GM18873 (cell line): ENCODE results near the gene RTN4.

Experiments used
- ATAC-seq: cut with Tn5 transposase; IDR thresholded peaks from one replicate; pipeline ENCODE4 v1.9.1; 2021; ENCODE audit warnings: mild to moderate bottlenecking, moderate library complexity, moderate number of reproducible peaks; ENCODE audit not compliant: unreplicated experiment, low FRiP score

The RTN4 gene

DNA sequence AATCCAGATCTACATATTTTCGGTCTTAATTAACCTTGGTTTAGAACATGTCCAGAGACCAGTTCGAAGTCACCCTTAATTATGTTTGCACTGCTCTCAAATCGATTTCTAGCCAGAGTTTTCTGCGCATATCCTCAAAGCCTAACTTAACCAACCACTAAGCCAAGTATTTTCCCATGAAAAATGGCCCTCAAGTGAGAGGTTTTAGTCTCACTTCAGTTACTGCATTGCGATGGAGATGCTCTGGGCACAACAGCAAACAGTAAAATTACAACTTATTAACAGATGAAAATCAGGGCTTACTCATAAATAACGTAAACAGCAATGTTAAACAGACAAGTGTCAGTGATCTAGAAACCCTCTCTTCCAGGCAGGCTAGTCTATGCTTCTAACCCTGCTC is 4.5 kb downstream of the RTN4 start:
- no peak for ATAC-seq

DNA sequence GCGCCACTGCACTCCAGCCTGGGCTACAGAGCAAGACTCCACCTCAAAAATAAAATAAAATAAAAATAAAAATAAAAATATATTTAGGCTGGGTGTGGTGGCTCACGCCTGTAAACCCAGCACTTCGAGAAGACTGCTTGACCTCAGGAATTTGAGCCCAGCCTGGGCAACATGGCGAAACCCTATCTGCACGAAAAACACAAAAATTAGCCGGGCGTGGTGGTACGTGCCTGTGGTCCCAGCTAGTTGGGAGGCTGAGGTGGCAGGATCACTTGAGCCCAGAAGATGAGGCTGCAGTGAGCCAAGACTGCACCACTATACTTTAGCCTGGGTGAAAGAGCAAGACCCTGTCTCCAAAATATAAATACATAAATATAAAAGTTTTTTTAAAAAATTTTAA is 6.4 kb downstream of the RTN4 start:
- no peak for ATAC-seq

DNA sequence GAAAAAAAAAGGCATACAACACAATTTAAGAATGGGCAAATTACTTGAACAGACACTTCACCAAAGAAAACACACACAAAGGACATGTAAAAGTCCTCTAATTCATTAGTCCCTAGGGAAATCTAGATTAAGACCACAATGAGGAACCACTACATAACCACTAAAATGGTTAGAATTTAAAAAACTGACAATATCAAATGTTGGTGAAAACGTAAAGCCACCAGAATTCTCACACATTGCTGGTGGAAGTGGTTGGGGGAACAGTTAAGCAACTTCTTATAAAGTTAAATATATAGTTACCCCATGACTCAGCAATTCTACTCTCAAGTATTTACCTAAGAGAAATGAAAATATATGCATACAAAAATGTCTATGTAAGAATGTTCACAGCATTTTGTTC is 11.8 kb downstream of the RTN4 start:
- no peak for ATAC-seq

DNA sequence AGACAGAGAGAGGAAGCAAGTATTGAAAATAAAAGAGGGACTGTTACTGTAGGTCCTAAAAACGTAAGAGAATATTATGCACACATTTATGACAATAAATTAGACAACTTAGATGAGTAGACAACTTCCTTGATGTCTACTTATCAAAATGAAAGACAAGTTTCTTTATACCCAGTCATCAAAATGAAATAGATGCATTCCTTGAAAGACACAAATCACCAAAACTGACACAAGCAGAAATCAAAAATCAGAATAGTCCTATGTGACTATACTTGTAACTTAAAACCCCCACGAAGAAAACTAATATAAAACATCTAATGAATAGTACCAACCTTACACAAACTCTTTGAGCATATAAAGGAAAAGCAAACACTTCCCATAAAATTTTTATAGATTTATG is 14.5 kb downstream of the RTN4 start:
- no peak for ATAC-seq

DNA sequence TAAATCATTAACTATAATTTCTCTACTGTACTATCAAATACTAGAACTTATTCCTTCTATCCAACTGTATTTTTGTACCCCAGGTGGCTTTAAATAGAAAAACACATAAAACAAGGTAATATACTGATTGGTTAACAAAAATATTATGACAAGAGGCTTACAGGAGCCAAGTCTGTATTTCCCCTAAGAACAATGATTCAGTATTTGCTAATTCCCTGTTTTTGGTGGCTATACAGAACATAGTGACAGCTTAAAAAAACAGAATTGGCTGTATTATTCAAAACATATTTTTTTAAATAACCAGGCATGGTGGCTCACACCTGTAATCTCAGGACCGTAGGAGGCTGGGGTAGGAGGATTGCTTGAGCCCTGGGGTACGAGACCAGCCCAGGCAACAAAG is 16.3 kb downstream of the RTN4 start:
- ATAC-seq, result no peak

DNA sequence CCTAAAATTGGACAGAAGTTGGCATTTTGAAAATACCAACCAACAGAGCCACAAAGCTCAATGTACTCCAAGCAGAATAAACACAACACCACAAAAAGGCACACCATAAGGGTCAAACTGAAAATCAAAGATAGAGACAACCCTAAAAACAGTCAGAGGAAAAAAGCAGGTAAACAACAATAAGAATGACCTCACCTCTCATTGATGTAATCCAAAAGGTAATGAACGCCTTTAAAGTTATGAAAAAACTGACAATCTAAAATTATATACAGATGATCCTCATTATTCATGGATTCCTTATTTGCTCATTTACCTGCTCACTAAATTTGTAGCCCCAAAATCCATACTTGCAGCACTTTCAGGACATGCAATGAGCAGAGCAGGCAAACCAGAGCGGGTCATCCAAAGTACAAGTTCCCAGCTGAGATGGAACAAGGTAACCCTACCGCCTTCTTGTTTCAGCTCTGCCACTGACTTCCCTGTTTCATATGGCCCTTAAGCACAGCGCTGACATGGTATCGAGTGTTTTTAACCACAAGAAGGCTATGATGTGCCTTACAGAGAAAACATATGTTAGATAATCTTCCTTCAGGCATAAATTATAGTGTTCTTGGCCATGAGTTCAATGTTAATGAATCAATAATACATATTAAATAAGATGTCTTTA is 17.0 kb downstream of the RTN4 start:
- ATAC-seq, result peak; percentile 84

DNA sequence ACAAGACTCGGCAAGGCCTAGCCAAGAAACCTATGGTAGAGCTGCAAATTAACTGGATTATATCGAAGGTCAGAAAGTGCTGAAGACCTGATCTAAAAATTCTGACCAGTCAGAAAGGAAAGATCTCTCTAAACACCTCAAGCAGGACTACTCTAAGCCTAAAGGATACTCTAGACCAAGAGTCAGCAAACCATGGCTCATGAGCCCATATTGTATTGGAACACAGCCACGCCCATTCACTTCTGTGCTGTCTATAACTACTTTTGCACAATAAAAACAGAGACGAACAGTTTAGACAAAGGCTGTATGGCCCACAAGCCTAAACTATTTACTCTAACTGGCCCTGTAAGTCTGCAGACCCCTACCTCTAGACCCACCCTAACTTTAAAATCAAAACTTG is 18.7 kb downstream of the RTN4 start:
- no peak for ATAC-seq

DNA sequence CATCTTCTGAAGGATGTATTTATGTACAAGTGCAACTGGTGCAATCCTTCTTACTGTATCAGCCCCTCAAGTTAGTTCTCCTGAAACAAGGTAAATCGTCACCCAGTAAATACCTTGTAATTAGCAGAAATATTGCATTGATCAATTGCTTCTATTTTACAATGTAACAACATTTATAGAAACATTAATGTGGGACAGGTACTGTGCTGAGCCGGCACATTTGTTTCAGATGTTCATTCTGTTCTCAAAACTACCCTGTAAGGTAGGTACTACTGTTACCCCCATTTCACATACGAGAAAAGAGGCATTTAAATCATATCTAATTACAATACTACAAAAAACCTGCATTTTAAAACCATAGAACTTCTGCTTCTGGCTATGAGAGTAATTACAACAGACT is 19.5 kb downstream of the RTN4 start:
- no peak for ATAC-seq

DNA sequence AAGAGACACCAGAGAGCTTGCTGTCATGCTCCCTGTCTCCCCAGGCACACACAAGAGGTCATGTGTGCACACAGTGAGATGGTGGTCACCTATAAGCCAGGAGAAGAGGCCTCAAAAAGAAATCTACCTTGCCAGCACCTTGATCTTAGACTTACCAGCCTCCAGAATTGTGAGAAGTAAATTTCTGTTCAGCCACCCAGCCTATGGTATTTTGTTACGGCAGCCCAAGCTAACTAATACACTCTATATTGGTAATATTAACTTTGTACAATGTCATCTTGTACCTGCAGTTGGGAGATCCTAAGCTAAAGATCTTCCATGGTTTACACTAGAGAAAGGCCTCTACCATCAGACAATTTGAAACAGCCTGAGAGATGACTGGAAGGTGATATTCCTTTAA is 21.2 kb downstream of the RTN4 start:
- no peak for ATAC-seq

DNA sequence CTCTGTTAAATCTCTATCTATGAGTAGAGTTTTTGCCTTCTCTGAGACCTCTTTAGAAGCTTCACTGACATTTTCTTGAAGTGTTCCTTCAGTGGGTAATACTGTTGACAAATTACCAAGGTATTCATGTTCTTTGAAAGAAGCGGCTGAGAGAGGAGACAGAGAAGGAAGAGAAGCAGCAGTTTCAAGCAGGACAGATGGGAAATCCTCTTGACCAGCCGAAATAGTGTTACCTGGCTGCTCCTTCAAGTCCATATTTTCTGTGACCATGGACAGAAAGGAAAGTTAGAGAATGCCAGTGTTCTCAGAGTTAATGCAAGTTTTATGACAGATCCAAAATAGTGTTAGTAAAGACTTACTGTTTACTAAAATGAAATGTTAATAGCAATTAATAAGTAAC is 23.0 kb downstream of the RTN4 start:
- ATAC-seq, result no peak

DNA sequence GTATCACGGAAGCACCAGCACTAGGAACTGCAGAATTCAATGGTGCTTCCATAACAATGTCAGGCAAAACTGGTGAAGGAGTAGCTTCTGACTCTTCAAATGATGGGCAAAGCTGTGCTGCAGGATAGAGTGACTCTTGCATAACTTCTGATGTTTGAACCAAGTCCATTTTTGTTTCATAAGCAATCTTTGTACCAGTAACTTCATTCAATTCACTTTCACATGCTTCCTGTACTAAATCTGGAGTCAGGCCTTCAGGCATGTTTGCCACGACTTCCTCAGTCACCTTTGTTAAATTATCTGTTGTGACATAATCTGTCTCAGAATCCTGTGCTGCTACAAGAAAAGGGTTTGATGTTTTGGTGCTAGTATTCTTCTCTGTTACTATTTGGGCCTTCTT is 24.0 kb downstream of the RTN4 start:
- ATAC-seq, result no peak

DNA sequence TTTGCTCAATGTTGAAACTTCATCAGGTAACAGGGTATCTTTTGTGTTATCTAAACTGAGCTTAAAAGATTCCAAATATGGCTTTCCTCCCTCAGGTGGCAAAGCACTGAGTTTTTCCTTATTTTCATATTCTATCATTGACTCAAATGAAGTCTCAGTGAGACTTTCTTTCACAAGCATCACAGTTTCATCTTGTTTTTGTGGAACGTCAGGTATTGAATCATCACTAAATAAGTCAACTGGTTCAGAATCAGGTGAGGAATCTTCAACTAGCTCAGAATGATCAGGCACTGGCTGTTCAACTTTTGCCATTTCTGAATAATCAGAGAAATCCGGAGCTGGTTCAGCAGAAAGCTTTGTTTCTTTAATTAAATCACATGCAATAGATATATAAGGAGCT is 24.6 kb downstream of the RTN4 start:
- ATAC-seq, result no peak

DNA sequence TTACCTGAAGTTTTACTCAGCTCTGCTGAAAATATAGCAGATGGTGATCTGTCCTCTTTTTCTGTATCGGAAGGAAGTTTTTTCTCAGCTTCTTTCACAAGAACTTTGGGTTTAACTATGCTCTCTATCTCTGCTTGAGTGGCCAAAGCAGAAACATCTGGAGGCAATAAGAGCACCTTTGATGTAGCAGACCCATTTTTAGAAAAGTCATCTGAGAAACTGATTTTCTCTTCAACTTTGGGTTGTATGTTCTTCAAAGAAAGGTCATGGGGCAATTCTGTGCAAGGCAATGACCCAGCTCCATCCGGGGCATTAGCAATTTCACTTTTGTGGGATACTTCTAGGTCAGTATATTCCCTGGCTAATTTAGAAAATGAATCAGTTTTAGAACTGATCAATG is 25.2 kb downstream of the RTN4 start:
- ATAC-seq, result no peak

DNA sequence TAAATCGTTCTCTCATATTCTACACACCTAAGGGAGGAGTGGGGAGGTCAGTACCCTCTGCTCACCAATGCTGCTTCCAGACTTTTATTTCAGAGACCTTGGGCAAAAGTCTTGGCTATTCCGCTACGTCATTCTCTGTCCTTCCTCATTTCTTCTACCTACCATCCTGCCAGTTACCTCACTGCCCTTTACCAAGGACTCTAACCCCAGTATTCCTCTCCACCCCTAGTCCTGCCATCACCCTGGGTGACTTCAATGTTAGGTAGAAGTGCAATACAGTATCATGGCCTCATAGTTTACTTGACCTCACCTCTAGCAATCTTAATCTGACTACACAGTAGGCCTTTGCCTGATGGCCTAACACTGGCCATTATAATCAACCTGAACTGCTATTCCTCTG is 27.8 kb downstream of the RTN4 start:
- ATAC-seq, result no peak

DNA sequence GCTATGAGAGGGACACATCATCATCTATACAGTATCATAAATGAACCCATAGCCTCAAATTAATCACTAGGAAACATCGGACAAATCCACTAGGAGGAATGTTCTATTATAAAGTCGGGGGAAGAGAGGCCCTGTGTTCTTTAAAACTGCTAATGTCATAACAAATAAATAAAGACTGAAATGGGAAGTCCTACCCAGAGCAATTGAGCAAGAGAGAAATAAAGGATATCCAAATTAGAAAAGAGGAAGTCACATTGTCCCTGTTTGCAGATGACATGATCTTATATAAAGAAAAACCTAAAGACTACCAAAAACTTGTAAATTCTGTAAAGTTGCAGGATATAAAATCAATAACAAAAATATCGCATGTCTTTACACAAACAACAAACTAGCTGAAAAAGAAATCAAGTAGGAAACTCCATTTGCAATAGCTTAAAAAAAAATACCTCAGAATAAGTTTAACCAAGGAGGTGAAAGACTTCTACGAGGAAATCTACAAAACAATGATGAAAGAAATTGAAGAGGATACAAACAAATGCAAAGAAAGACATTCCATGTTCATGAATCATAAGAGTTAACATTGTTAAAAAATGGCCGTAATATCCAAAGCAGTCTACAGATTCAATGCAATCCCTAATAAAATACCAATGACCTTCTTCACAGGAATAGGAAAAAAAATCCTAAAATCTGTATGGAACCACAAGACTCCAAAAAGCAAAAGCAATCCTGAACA is 30.6 kb downstream of the RTN4 start:
- no peak for ATAC-seq

DNA sequence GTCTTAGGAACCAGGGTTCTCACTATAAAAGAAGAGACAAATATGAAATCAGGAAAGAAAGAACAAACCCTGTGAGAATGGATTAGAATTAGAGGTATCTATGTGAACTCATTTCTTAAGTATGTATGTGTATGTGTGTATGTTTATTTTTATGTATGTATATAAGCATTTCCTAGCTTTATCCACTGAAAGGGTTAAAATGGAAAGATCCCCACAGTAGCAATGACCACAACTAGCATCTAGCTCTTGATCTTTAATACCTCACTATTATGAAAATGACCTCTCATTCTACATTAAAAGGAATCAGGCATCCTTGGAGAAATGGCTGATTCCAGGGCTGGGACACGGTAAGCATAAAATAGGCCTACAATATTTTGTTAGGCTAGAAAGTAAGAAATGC is 31.6 kb downstream of the RTN4 start:
- ATAC-seq, result no peak

DNA sequence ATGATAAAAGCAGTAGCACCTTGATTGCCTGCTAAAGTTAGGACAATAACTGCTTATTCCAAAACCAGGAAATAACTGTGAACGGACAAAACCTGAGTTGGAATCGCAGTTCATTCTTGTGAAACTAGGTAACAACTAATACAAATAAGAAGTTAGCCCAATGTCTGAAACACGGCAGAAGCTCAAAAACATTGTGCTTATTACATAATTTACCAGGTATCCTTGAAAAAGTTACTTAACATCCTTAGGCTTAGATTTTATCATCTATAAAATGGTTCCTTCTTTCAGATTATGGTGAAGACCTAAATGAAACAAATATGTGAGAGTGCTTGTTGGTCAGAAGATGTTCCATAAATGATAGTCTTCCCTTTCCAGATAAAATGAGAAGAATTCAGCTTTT is 32.4 kb downstream of the RTN4 start:
- ATAC-seq, result no peak

DNA sequence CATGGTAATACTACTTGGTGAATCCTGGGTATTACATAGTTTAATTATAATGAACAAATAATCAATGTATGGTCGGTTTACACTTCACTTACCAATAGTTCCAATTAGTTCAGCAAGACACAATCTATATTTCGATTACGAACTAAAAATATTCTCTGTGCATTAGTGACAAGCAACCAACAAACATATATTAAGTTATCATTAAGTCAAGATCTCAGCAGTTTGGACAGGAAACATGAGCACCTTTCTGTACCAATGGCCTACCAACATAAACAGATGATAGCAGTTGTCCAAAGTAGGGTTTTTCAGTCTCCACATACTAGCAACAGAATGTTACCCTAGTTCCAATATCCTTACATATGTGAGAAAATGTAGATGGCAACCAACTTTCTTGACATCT is 32.8 kb downstream of the RTN4 start:
- ATAC-seq, result no peak

DNA sequence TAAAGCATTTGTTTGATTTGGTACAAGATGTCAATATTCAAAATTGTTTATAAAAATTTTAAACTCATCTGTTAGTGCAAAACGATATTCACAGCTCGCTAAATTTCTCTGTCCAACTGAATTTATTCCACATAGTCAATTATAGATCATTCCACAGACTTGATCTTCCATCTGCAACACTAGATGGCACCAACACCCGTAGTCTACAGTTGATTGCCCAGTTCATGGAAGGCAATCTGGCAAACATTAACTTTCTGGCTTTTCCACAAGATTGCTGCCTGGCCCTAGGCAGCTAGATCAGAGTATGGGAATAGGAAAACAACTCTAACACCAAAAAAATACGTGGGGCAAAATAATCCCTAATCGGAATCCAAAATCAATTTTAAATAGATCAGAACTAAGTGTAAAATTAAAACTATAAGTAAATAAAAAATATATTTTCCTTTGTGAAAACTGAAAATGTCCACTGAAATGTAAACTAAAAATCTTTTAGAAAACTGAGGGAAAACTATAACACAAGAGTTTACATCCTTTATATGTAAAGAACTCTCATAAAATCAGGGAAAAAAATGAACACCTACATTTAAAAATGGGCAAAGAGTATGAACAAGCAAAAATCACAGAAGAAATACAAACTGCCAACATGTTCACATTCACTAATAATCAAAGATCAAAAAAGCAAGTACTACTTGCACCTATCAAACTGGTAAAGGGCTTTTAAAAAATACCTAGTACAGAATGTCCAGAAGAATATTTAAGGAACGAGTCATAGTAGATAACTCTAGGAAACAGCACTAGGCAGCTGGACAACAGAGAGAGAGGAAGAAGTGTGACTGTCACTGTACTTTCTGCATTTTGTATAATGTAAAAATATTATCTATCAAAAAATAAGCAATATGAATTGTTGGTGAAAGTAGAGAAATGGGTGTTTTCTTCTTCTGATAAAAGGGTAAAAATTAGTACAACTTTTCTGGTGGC is 35.0 kb downstream of the RTN4 start:
- ATAC-seq, result no peak

DNA sequence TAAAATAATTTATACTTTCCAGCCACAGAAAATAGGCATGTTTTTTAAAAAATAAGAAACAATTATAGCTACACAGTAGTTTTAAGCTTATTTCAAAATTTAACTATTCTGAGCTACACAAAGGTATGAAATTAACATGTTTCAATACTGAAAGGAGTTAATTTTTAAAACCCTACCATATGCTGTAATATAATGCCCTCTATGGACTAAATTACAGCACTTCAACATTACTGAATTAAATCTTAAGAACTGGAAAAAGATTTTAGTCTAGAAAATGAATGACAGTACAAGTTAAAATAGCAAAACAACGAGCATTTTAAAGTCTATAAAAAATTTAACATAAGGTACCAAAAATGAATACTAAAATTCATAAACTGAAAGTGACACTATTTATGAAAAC is 36.3 kb downstream of the RTN4 start:
- no peak for ATAC-seq
